OCI-LY7 (cell line): Measurements from ENCODE around the gene C20orf141.

Experiments
- CTCF ChIP-seq: fragments of 200-600 bp; sonication (generic); conservative IDR thresholded peaks from 2 replicates; pipeline ENCODE4 v1.5.1; 2014; ENCODE audit warnings: mild to moderate bottlenecking, antibody characterized with exemption, low read length, moderate library complexity, mixed read lengths
- EZH2phosphoT487 ChIP-seq: fragments of 200-600 bp; sonication (generic); IDR thresholded peaks from 2 replicates; pipeline ENCODE4 v1.6.1; 2018; ENCODE audit warnings: low read depth, borderline replicate concordance, mild to moderate bottlenecking, mixed run types, antibody characterized with exemption, low read length, moderate library complexity, mixed read lengths

GRCh38 chr20:2826655-2827054, 11.9 kb downstream of the C20orf141 start:
- TF ChIP-seq CTCF (no peak), EZH2phosphoT487 (no peak)
